GM19468 (cell line): ENCODE measurements around the gene CIDEC.
"Not testable (repeated sequence)": the region's sequence is repeated elsewhere in the genome, so short reads cannot be mapped to it uniquely, and the experiment has no call there.

Experiments
- ATAC-seq: cut with Tn5 transposase; IDR thresholded peaks from one replicate; pipeline ENCODE4 v1.9.1; 2021; ENCODE audit warnings: mild to moderate bottlenecking, moderate library complexity, moderate number of reproducible peaks; ENCODE audit not compliant: unreplicated experiment; ENCODE audit errors: extremely low read depth

The CIDEC gene

GRCh38 chr3:9851926-9852325 is 28.1 kb downstream of the CIDEC start:
- ATAC-seq: not testable (repeated sequence)

- ATAC-seq: not testable (repeated sequence)
Observed at GRCh38 chr3:9851383-9851782, 28.7 kb downstream of the CIDEC start.

GRCh38 chr3:9848860-9849259 is 31.2 kb downstream of the CIDEC start:
- ATAC-seq: not testable (repeated sequence)

- not testable (repeated sequence) for ATAC-seq
Observed at GRCh38 chr3:9847870-9848269, 32.2 kb downstream of the CIDEC start.

GRCh38 chr3:9846931-9847488 is 33.0 kb downstream of the CIDEC start:
- ATAC-seq: no peak

- no peak for ATAC-seq
Observed at GRCh38 chr3:9846231-9846630, 33.8 kb downstream of the CIDEC start.

GRCh38 chr3:9843715-9844438 is 36.2 kb downstream of the CIDEC start, which contains the start of gene RPUSD3:
Gene RPUSD3, minus strand, starts transcription at chr3:9844008. Its CDS starts 18 bp downstream, at chr3:9843990.
- peak; percentile 98 for ATAC-seq

GRCh38 chr3:9841015-9841414 is 39.0 kb downstream of the CIDEC start:
- ATAC-seq: no peak

GRCh38 chr3:9838856-9839255 is 41.2 kb downstream of the CIDEC start:
- ATAC-seq: no peak

- ATAC-seq: no peak
Observed at GRCh38 chr3:9837701-9838582, 42.1 kb downstream of the CIDEC start.

- no peak for ATAC-seq
Observed at GRCh38 chr3:9834520-9835380, 45.3 kb downstream of the CIDEC start.

GRCh38 chr3:9833078-9833477 is 47.0 kb downstream of the CIDEC start:
- no peak for ATAC-seq

- no peak for ATAC-seq
Observed at GRCh38 chr3:9831253-9831652, 48.8 kb downstream of the CIDEC start.

- no peak for ATAC-seq
Observed at GRCh38 chr3:9828801-9829755, 51.0 kb downstream of the CIDEC start.

- ATAC-seq: no peak
Observed at GRCh38 chr3:9826815-9827573, 53.1 kb downstream of the CIDEC start.

- no peak for ATAC-seq
Observed at GRCh38 chr3:9825451-9826040, 54.5 kb downstream of the CIDEC start.

GRCh38 chr3:9820946-9821345 is 59.1 kb downstream of the CIDEC start:
- ATAC-seq: no peak

- no peak for ATAC-seq
Observed at GRCh38 chr3:9820543-9820942, 59.5 kb downstream of the CIDEC start.
